Neural progenitor cell (in vitro differentiated cells): Measurements from ENCODE around the gene ZNF823. TPM values are rescaled to one million over a fixed set of nuclear protein-coding genes. Genes with fewer than 3 reads are reported as not detected.

Experiments used
- DNase-seq: peaks from one replicate; pipeline ENCODE4 v3.0.0-alpha.2; 2016; ENCODE audit warnings: low spot score
- H2AFZ ChIP-seq: fragments of 200-600 bp; sonication (generic); replicated peaks from 2 replicates; pipeline ENCODE4 v1.6.1; 2016; ENCODE audit warnings: antibody characterized with exemption
- H3F3A ChIP-seq: fragments of 200-600 bp; sonication (generic); 2 replicates; pipeline ENCODE4 v1.6.1; 2016; ENCODE audit warnings: antibody characterized with exemption, low read depth
- H3K27ac ChIP-seq: fragments of 200-600 bp; sonication (generic); 2 replicates; pipeline ENCODE4 v1.5.1; 2016; ENCODE audit warnings: mild to moderate bottlenecking
- H3K27me3 ChIP-seq: fragments of 200-600 bp; sonication (generic); 2 replicates; pipeline ENCODE4 v1.6.1; 2016; ENCODE audit warnings: mild to moderate bottlenecking, moderate library complexity
- H3K36me3 ChIP-seq: fragments of 200-600 bp; sonication (generic); 2 replicates; pipeline ENCODE4 v1.5.1; 2016
- H3K4me1 ChIP-seq: fragments of 200-600 bp; sonication (generic); 2 replicates; pipeline ENCODE4 v1.6.1; 2016; ENCODE audit warnings: mixed run types
- H3K4me2 ChIP-seq: fragments of 200-600 bp; sonication (generic); 2 replicates; pipeline ENCODE4 v1.6.1; 2016
- H3K4me3 ChIP-seq: fragments of 200-600 bp; sonication (generic); 2 replicates; pipeline ENCODE4 v1.5.1; 2016
- H3K79me2 ChIP-seq: fragments of 200-600 bp; sonication (generic); 2 replicates; pipeline ENCODE4 v1.6.1; 2016; ENCODE audit warnings: low read depth
- H3K9ac ChIP-seq: fragments of 200-600 bp; sonication (generic); 2 replicates; pipeline ENCODE4 v1.6.1; 2016
- H3K9me3 ChIP-seq: fragments of 200-600 bp; sonication (generic); 2 replicates; pipeline ENCODE4 v1.5.1; 2016; ENCODE audit warnings: low read depth
- H4K20me1 ChIP-seq: fragments of 200-600 bp; sonication (generic); 2 replicates; pipeline ENCODE4 v1.6.1; 2016; ENCODE audit warnings: low read depth
- H3K27ac Mint-ChIP-seq: 3 replicates; pipeline ENCODE4 v1.8.0; 2021; ENCODE audit warnings: mixed read lengths
- H3K27me3 Mint-ChIP-seq: 2 replicates; pipeline ENCODE4 v1.8.0; 2022; ENCODE audit warnings: low read depth, mild to moderate bottlenecking, inconsistent platforms, moderate library complexity, mixed read lengths; ENCODE audit not compliant: insufficient read depth
- H3K36me3 Mint-ChIP-seq: 3 replicates; pipeline ENCODE4 v1.8.0; 2021; ENCODE audit warnings: mixed read lengths
- H3K4me1 Mint-ChIP-seq: 3 replicates; pipeline ENCODE4 v1.8.0; 2021; ENCODE audit warnings: mixed read lengths
- H3K4me3 Mint-ChIP-seq: 3 replicates; pipeline ENCODE4 v1.8.0; 2021; ENCODE audit warnings: mild to moderate bottlenecking, moderate library complexity, mixed read lengths
- H3K9me3 Mint-ChIP-seq: 3 replicates; pipeline ENCODE4 v1.8.0; 2020; ENCODE audit warnings: mixed read lengths
- CTCF ChIP-seq: fragments of 200-600 bp; sonication (generic); IDR thresholded peaks from 2 replicates; pipeline ENCODE4 v1.5.1; 2017; ENCODE audit warnings: antibody characterized with exemption, mild to moderate bottlenecking
- EZH2 ChIP-seq: fragments of 200-600 bp; sonication (generic); IDR thresholded peaks from 2 replicates; pipeline ENCODE4 v1.6.1; 2017; ENCODE audit warnings: antibody characterized with exemption, mild to moderate bottlenecking, moderate library complexity
- EZH2phosphoT487 ChIP-seq: fragments of 200-600 bp; sonication (generic); IDR thresholded peaks from 2 replicates; pipeline ENCODE4 v1.6.1; 2017; ENCODE audit warnings: antibody characterized with exemption
- total RNA-seq: library from RNA; depleted of rRNA; stranded (reverse); fragments of >200 nt; gene quantifications from 2 replicates; pipeline ENCODE4 v1.2.3, GENCODE V29; 2015; ENCODE audit warnings: low replicate concordance

ZNF823 gene
- total RNA-seq, 1 donor from 2014 or later: 12.3 TPM

- Histone ChIP-seq H3K4me3 (no peak overlapping the region), H3K27ac (no peak overlapping the region), H4K20me1 (no peaks in the 10 kb centered on the region), H3K27me3 (peaks cover 17% of the 10 kb centered on the region), H3K36me3 (no peaks in the 10 kb centered on the region), H3K9ac (no peak overlapping the region), H3F3A (peaks cover 9% of the 10 kb centered on the region), H3K4me1 (peaks cover 12% of the 10 kb centered on the region), H3K4me2 (no peak overlapping the region), H3K79me2 (peaks cover 16% of the 10 kb centered on the region), H3K9me3 (no peaks in the 10 kb centered on the region), H2AFZ (no peak overlapping the region)
- no peak overlapping the region for H3K27ac Mint-ChIP-seq
- TF ChIP-seq CTCF (no peak), EZH2phosphoT487 (no peak), EZH2 (no peak)
- no peak for DNase-seq
- H3K4me1 Mint-ChIP-seq: peaks cover 14% of the 10 kb centered on the region
- peaks cover 36% of the 10 kb centered on the region for H3K36me3 Mint-ChIP-seq
- H3K4me3 Mint-ChIP-seq: peak overlapping the region; percentile 19
- peaks cover 34% of the 10 kb centered on the region for H3K9me3 Mint-ChIP-seq
- H3K27me3 Mint-ChIP-seq: peaks cover 2% of the 10 kb centered on the region
These were observed 3.4 kb downstream of the ZNF823 start for GRCh38 chr19:11735375-11735774.

- Histone ChIP-seq H3K36me3 (no peaks in the 10 kb centered on the region), H3F3A (no peaks in the 10 kb centered on the region), H3K27me3 (no peaks in the 10 kb centered on the region), H3K79me2 (no peaks in the 10 kb centered on the region), H3K4me1 (no peaks in the 10 kb centered on the region), H3K4me2 (no peak overlapping the region), H3K9ac (no peak overlapping the region), H2AFZ (no peak overlapping the region), H4K20me1 (no peaks in the 10 kb centered on the region), H3K27ac (no peak overlapping the region), H3K4me3 (no peak overlapping the region), H3K9me3 (no peaks in the 10 kb centered on the region)
- Mint-ChIP-seq H3K9me3 (peaks cover 74% of the 10 kb centered on the region), H3K4me3 (no peak overlapping the region), H3K4me1 (no peaks in the 10 kb centered on the region), H3K27ac (no peak overlapping the region), H3K36me3 (peaks cover 67% of the 10 kb centered on the region), H3K27me3 (peaks cover 4% of the 10 kb centered on the region)
- DNase-seq: no peak
- TF ChIP-seq EZH2 (no peak), CTCF (no peak), EZH2phosphoT487 (no peak)
These were observed 9.2 kb downstream of the ZNF823 start for GRCh38 chr19:11729586-11729985.

GRCh38 chr19:11722414-11722813 lies 16.3 kb downstream of the ZNF823 start:
- Histone ChIP-seq H3K9me3 (peaks cover 14% of the 10 kb centered on the region), H3K36me3 (peaks cover 17% of the 10 kb centered on the region)
- H3K27me3 Mint-ChIP-seq: peaks cover 3% of the 10 kb centered on the region

More at GRCh38 chr19:11722414-11722813, 16.3 kb downstream of the ZNF823 start:
- Histone ChIP-seq H3K27ac (no peak overlapping the region), H3K4me2 (no peak overlapping the region), H3K79me2 (no peaks in the 10 kb centered on the region), H3K9ac (no peak overlapping the region), H3F3A (no peaks in the 10 kb centered on the region), H4K20me1 (no peaks in the 10 kb centered on the region), H3K4me3 (no peak overlapping the region), H2AFZ (no peak overlapping the region), H3K27me3 (no peaks in the 10 kb centered on the region), H3K4me1 (no peaks in the 10 kb centered on the region)
- Mint-ChIP-seq H3K27ac (no peak overlapping the region), H3K4me1 (no peaks in the 10 kb centered on the region), H3K36me3 (peaks cover 71% of the 10 kb centered on the region), H3K9me3 (peaks cover 76% of the 10 kb centered on the region), H3K4me3 (no peak overlapping the region)
- TF ChIP-seq CTCF (no peak), EZH2 (no peak), EZH2phosphoT487 (no peak)
- no peak for DNase-seq
